ENCODE measurements around the gene NPSR1.

Gene NPSR1

GRCh38 chr7:34758111-34758601 is 100.1 kb downstream of the NPSR1 start:
- H3K27ac ChIP-seq (ENCODE audit: poor library complexity, severe bottlenecking), result no peak overlapping the region

GRCh38 chr7:34759477-34760125 is 101.6 kb downstream of the NPSR1 start:
- no peaks in the 10 kb centered on the region for H3K4me1 ChIP-seq (ENCODE audit: insufficient read depth, poor library complexity, severe bottlenecking)
- DNase-seq (ENCODE audit: low spot score) (no peak), ATAC-seq (ENCODE audit: low read depth) (peak; percentile 41; the same call in 1 of the 3 replicates)
- no peaks in the 10 kb centered on the region for H3K27me3 ChIP-seq (ENCODE audit: insufficient read depth, poor library complexity, severe bottlenecking)
- no peaks in the 10 kb centered on the region for H3K9me3 ChIP-seq (ENCODE audit: severe bottlenecking)
- H3K36me3 ChIP-seq (ENCODE audit: low read depth), result no peaks in the 10 kb centered on the region
- no peak overlapping the region for H3K4me3 ChIP-seq (ENCODE audit: severe bottlenecking)
- peak; percentile 51 for TF ChIP-seq CTCF (IDR thresholded peaks at IDR 0.05; ENCODE audit: poor library complexity, severe bottlenecking)
- H3K27ac ChIP-seq (ENCODE audit: poor library complexity, severe bottlenecking), result no peak overlapping the region

More at GRCh38 chr7:34758111-34758601, 100.1 kb downstream of the NPSR1 start:
- ATAC-seq (ENCODE audit: low read depth), result no peak
- no peaks in the 10 kb centered on the region for H3K4me1 ChIP-seq (ENCODE audit: insufficient read depth, poor library complexity, severe bottlenecking)
- no peak for DNase-seq (ENCODE audit: low spot score)
- no peaks in the 10 kb centered on the region for H3K36me3 ChIP-seq (ENCODE audit: low read depth)
- no peak for TF ChIP-seq CTCF (IDR thresholded peaks at IDR 0.05; ENCODE audit: poor library complexity, severe bottlenecking)
- no peak overlapping the region for H3K4me3 ChIP-seq (ENCODE audit: severe bottlenecking)
- H3K9me3 ChIP-seq (ENCODE audit: severe bottlenecking), result no peaks in the 10 kb centered on the region
- H3K27me3 ChIP-seq (ENCODE audit: insufficient read depth, poor library complexity, severe bottlenecking), result no peaks in the 10 kb centered on the region

GRCh38 chr7:34760271-34760670 is 102.3 kb downstream of the NPSR1 start:
- Histone ChIP-seq H3K9me3 (ENCODE audit: severe bottlenecking) (no peaks in the 10 kb centered on the region), H3K36me3 (ENCODE audit: low read depth) (no peaks in the 10 kb centered on the region), H3K4me3 (ENCODE audit: severe bottlenecking) (no peak overlapping the region), H3K27ac (ENCODE audit: poor library complexity, severe bottlenecking) (no peak overlapping the region), H3K4me1 (ENCODE audit: insufficient read depth, poor library complexity, severe bottlenecking) (no peaks in the 10 kb centered on the region), H3K27me3 (ENCODE audit: insufficient read depth, poor library complexity, severe bottlenecking) (no peaks in the 10 kb centered on the region)
- DNase-seq (ENCODE audit: low spot score) (no peak), ATAC-seq (ENCODE audit: low read depth) (no peak)
- no peak for TF ChIP-seq CTCF (IDR thresholded peaks at IDR 0.05; ENCODE audit: poor library complexity, severe bottlenecking)

- Histone ChIP-seq H3K4me1 (ENCODE audit: insufficient read depth, poor library complexity, severe bottlenecking) (no peaks in the 10 kb centered on the region), H3K27ac (ENCODE audit: poor library complexity, severe bottlenecking) (no peak overlapping the region), H3K27me3 (ENCODE audit: insufficient read depth, poor library complexity, severe bottlenecking) (no peaks in the 10 kb centered on the region), H3K36me3 (ENCODE audit: low read depth) (no peaks in the 10 kb centered on the region), H3K9me3 (ENCODE audit: severe bottlenecking) (no peaks in the 10 kb centered on the region), H3K4me3 (ENCODE audit: severe bottlenecking) (no peak overlapping the region)
- DNase-seq (ENCODE audit: low spot score) (no peak), ATAC-seq (ENCODE audit: low read depth) (no peak)
- TF ChIP-seq CTCF (IDR thresholded peaks at IDR 0.05; ENCODE audit: poor library complexity, severe bottlenecking), result no peak
These were observed 103.2 kb downstream of the NPSR1 start for GRCh38 chr7:34761206-34761605.

- no peak for ATAC-seq (ENCODE audit: low read depth)
These were observed 103.6 kb downstream of the NPSR1 start for GRCh38 chr7:34761627-34762026.

More at GRCh38 chr7:34761627-34762026, 103.6 kb downstream of the NPSR1 start:
- Histone ChIP-seq H3K27me3 (ENCODE audit: insufficient read depth, poor library complexity, severe bottlenecking) (no peaks in the 10 kb centered on the region), H3K27ac (ENCODE audit: poor library complexity, severe bottlenecking) (no peak overlapping the region), H3K9me3 (ENCODE audit: severe bottlenecking) (no peaks in the 10 kb centered on the region), H3K4me3 (ENCODE audit: severe bottlenecking) (no peak overlapping the region), H3K36me3 (ENCODE audit: low read depth) (no peaks in the 10 kb centered on the region), H3K4me1 (ENCODE audit: insufficient read depth, poor library complexity, severe bottlenecking) (no peaks in the 10 kb centered on the region)
- no peak for TF ChIP-seq CTCF (IDR thresholded peaks at IDR 0.05; ENCODE audit: poor library complexity, severe bottlenecking)
- DNase-seq (ENCODE audit: low spot score), result no peak
